OCI-LY3 (cell line): ENCODE data around the gene CPT1A.
"Not testable (repeated sequence)": the region's sequence is repeated elsewhere in the genome, so short reads cannot be mapped to it uniquely, and the experiment has no call there.

Experiments
- H2AFZ ChIP-seq: fragments of 200-600, 300-600 bp; shearing (Covaris generic); 2 replicates; pipeline ENCODE4 v1.6.0; 2014; ENCODE audit warnings: antibody characterized with exemption, low read depth, low read length
- H3K27ac ChIP-seq: fragments of 200-600, 300-600 bp; sonication (generic); 2 replicates; pipeline ENCODE4 v1.5.1; 2014; ENCODE audit warnings: mild to moderate bottlenecking, low read length, moderate library complexity, mixed read lengths
- H3K27me3 ChIP-seq: fragments of 200-600, 300-600 bp; sonication (generic); 2 replicates; pipeline ENCODE4 v1.6.1; 2014; ENCODE audit warnings: low read depth, low read length, mixed read lengths
- H3K36me3 ChIP-seq: fragments of 200-600, 300-600 bp; sonication (generic); replicated peaks from 2 replicates; pipeline ENCODE3; 2014; ENCODE audit warnings: low read depth, low read length, mixed read lengths
- H3K4me1 ChIP-seq: fragments of 300-600, 200-600 bp; sonication (generic); 2 replicates; pipeline ENCODE4 v1.6.1; 2014; ENCODE audit warnings: low read length, mixed read lengths
- H3K4me2 ChIP-seq: fragments of 200-600, 300-600 bp; sonication (generic); 2 replicates; pipeline ENCODE4 v1.6.1; 2014; ENCODE audit warnings: low read length, mixed read lengths
- H3K4me3 ChIP-seq: fragments of 300-600, 200-600 bp; sonication (generic); 2 replicates; pipeline ENCODE4 v1.5.1; 2014; ENCODE audit warnings: antibody characterized with exemption, mild to moderate bottlenecking, low read length, moderate library complexity
- H3K79me2 ChIP-seq: fragments of 300-600, 200-600 bp; shearing (Covaris generic); 2 replicates; pipeline ENCODE4 v1.6.1; 2014; ENCODE audit warnings: mild to moderate bottlenecking, low read length, mixed read lengths
- H3K9ac ChIP-seq: fragments of 300-600, 200-600 bp; shearing (Covaris generic); 2 replicates; pipeline ENCODE4 v1.6.0; 2014; ENCODE audit warnings: mild to moderate bottlenecking, low read length, moderate library complexity
- H3K9me3 ChIP-seq: fragments of 200-600, 300-600 bp; shearing (Covaris generic); 2 replicates; pipeline ENCODE4 v1.6.1; 2014; ENCODE audit warnings: low read length, mixed read lengths; ENCODE audit not compliant: insufficient read depth
- H4K20me1 ChIP-seq: fragments of 200-600, 300-600 bp; sonication (generic); 2 replicates; pipeline ENCODE4 v1.6.1; 2016; ENCODE audit warnings: low read length, mixed read lengths; ENCODE audit not compliant: insufficient read depth
- CTCF ChIP-seq: fragments of 200-600, 300-600 bp; sonication (generic); IDR thresholded peaks from 2 replicates; pipeline ENCODE4 v1.5.1; 2014; ENCODE audit warnings: antibody characterized with exemption, low read length, low read depth
- EZH2phosphoT487 ChIP-seq: fragments of 200-600 bp; shearing (Covaris generic); IDR thresholded peaks from 2 replicates; pipeline ENCODE4 v1.6.1; 2018; ENCODE audit warnings: antibody characterized with exemption, mixed run types, low read depth

The CPT1A gene

DNA sequence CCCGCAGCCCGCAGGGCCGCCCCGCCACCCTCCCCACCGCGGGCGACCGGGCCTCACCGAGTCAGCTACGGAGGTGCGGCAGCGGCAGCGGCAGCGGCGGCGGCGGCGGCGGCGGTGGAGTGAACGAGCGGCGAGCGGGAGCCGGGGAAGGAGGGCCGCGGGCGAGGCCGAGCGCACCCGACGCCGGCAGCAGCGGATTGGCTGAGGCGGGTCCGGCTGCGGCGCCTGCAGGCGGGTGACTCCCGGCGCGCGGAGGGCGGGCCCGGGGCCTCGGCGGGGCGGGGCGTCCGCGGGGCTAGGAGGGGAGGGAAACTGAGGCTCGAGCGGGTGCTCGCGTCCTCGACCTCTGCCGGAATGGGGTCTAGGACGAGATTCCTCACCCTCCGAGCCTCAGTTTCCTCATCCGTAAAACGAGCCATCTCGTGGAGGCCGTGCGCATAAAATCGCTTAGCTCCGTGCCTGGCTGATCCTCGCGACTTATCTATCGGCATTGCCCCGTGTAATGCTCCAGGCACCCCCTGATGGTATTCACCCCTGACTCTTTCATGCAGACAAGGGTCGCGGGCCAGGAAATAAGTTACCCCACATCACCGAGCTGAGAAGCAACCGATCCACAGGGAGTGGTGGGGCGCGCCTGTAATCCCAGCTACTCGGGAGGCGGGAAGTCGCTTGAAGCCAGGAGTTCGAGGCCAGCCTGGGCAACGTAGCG, at the start of gene CPT1A:
TSS of gene CPT1A (minus strand) at position 199 of the 709 bp plus-strand sequence. CDS start 26,442 bp downstream, outside the sequence.
- H3K4me3 ChIP-seq = peak within 1 kb of the TSS; percentile 80
- no peak within 1 kb of the TSS for H3K27ac ChIP-seq
- peak within 1 kb of the TSS; percentile 11; the same call in 1 of the 2 replicates for H2AFZ ChIP-seq
- H3K79me2 ChIP-seq = no peaks in the 10 kb centered on the region
- H3K9ac ChIP-seq = peak within 1 kb of the TSS; percentile 51; the same call in 1 of the 2 replicates
- H3K4me1 ChIP-seq = peaks cover 30% of the 10 kb centered on the region
- TF ChIP-seq EZH2phosphoT487 (no peak), CTCF (no peak)
- peak within 1 kb of the TSS; percentile 81 for H3K4me2 ChIP-seq
- H3K9me3 ChIP-seq = no peaks in the 10 kb centered on the region
- H4K20me1 ChIP-seq = no peaks in the 10 kb centered on the region
- H3K27me3 ChIP-seq = peaks cover 28% of the 10 kb centered on the region
- H3K36me3 ChIP-seq = no peaks in the 10 kb centered on the region

- Histone ChIP-seq H3K4me2 (no peak overlapping the region), H3K4me3 (no peak overlapping the region), H3K9me3 (no peaks in the 10 kb centered on the region), H3K4me1 (no peaks in the 10 kb centered on the region), H3K27me3 (no peaks in the 10 kb centered on the region), H3K27ac (no peak overlapping the region), H4K20me1 (peaks cover 4% of the 10 kb centered on the region; the same call in 1 of the 2 replicates), H3K9ac (no peak overlapping the region), H3K36me3 (peaks cover 40% of the 10 kb centered on the region), H2AFZ (no peak overlapping the region), H3K79me2 (no peaks in the 10 kb centered on the region)
- TF ChIP-seq CTCF = no peak
- no peak for TF ChIP-seq EZH2phosphoT487
Observed at GRCh38 chr11:68890490-68891231, 48.9 kb upstream of the CPT1A start.

DNA sequence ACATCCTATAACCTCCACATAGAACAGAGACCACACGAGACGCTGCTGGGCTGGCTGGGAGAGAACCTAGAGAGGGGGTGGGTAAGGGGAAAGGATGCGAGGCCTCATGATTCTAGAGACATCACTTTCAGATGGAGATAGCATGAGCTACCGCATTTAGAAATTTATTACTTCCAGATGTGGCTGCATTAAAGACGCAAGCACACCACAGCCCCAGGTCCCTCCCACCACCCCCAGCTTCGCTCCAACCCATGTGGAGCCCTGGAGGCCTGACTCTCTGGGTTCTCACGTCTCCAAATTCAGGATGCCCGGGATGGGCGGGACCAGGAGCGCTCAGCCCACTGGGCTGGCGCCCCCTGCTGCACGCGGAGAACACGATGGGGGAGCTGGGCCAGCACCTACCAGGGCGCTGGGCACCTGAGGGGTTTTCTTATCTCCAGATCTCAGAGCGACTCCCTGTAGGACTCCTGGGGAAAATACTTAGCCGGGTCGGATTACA, 48.3 kb upstream of the CPT1A start:
- Histone ChIP-seq H3K9ac (no peak overlapping the region), H3K4me2 (no peak overlapping the region), H3K36me3 (peaks cover 38% of the 10 kb centered on the region)

DNA sequence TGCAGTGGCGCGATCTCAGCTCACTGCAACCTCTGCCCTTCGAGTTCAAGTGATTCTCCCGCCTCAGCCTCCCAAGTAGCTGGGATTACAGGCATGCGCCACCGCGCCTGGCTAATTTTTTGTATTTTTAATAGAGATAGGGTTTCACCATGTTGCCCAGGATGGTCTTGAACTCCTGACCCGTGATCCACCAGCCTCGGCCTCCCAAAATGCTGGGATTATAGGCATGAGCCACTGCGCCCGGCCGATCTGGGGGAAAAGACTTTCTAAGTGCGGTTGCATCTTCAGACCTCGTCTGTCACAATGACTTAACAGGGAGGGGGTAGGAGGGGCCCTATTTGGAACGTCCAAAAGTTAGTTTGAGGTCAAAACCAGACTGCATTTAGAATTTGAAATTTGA, 43.1 kb upstream of the CPT1A start:
- not testable (repeated sequence) for H3K4me2 ChIP-seq, H4K20me1 ChIP-seq, H3K27ac ChIP-seq, H3K4me3 ChIP-seq, H3K27me3 ChIP-seq, H3K4me1 ChIP-seq, H3K9ac ChIP-seq, H3K36me3 ChIP-seq, H2AFZ ChIP-seq, H3K79me2 ChIP-seq, H3K9me3 ChIP-seq

More for the DNA sequence above, 48.3 kb upstream of the CPT1A start:
- H3K27ac ChIP-seq = no peak overlapping the region
- no peak for TF ChIP-seq EZH2phosphoT487
- TF ChIP-seq CTCF = peak; percentile 43
- H3K9me3 ChIP-seq = no peaks in the 10 kb centered on the region
- H3K27me3 ChIP-seq = no peaks in the 10 kb centered on the region
- no peak overlapping the region for H2AFZ ChIP-seq
- H4K20me1 ChIP-seq = peaks cover 4% of the 10 kb centered on the region; the same call in 1 of the 2 replicates
- no peaks in the 10 kb centered on the region for H3K4me1 ChIP-seq
- H3K79me2 ChIP-seq = no peaks in the 10 kb centered on the region
- no peak overlapping the region for H3K4me3 ChIP-seq
